K562 (cell line): Measurements from ENCODE around the gene TOGARAM2. TPM values are rescaled to one million over a fixed set of nuclear protein-coding genes. Genes with fewer than 3 reads are reported as not detected.
A peak's percentile ranks its signal among the peaks of the same experiment; 100 is the strongest.

Source experiments
- ARID4B ChIP-seq: sonication (generic); formaldehyde crosslinking; IDR thresholded peaks from 2 replicates; pipeline ENCODE4 v1.8.0; 2022; ENCODE audit warnings: mild to moderate bottlenecking, missing genetic modification reagents
- ATF7 ChIP-seq: fragments of 450-650 bp; IDR thresholded peaks from 2 replicates; pipeline ENCODE4 v1.7.1; 2014; ENCODE audit warnings: mild to moderate bottlenecking, moderate library complexity
- BRD9 ChIP-seq: fragments of 450-650 bp; IDR thresholded peaks from 2 replicates; pipeline ENCODE4 v1.6.1; 2018; ENCODE audit warnings: low read depth; ENCODE audit not compliant: partially characterized antibody
- GATAD2A ChIP-seq: fragments of 450-650 bp; IDR thresholded peaks from 2 replicates; pipeline ENCODE4 v1.6.1; 2017
- HDAC8 ChIP-seq: fragments of 450-650 bp; IDR thresholded peaks from 2 replicates; pipeline ENCODE4 v1.6.1; 2016; ENCODE audit warnings: mild to moderate bottlenecking, missing genetic modification characterization, moderate library complexity, missing compliant biosample characterization
- MBD2 ChIP-seq: sonication (generic); IDR thresholded peaks from 2 replicates; pipeline ENCODE4 v1.6.1; 2016; ENCODE audit warnings: low read depth, borderline replicate concordance
- MITF ChIP-seq: IDR thresholded peaks from 2 replicates; pipeline ENCODE4 v1.6.1; 2014; ENCODE audit warnings: antibody characterized with exemption
- PKNOX1 ChIP-seq: fragments of 450-650 bp; IDR thresholded peaks from 2 replicates; pipeline ENCODE4 v1.6.1; 2016
- RCOR1 ChIP-seq, 2 experiments: IDR thresholded peaks; 2 replicates each; pipeline ENCODE4 v1.6.1; 2012; ENCODE audit warnings: low read depth in 2 of 2, low read length in 2 of 2, borderline replicate concordance in 1 of 2, improper control_type of control experiment in 1 of 2
- SP1 ChIP-seq: sonication (generic); formaldehyde crosslinking; IDR thresholded peaks from 2 replicates; pipeline ENCODE4 v1.8.1; 2022; ENCODE audit warnings: mild to moderate bottlenecking, missing genetic modification reagents
- TAF1 ChIP-seq: IDR thresholded peaks from 2 replicates; pipeline ENCODE4 v1.6.1; 2011; ENCODE audit warnings: mild to moderate bottlenecking, low read length, moderate library complexity; ENCODE audit not compliant: insufficient read depth, control insufficient read depth, severe bottlenecking; ENCODE audit errors: extremely low read depth
- WHSC1 ChIP-seq: IDR thresholded peaks from one replicate; pipeline ENCODE4 v1.6.1; 2012; ENCODE audit warnings: low read length, control low read depth, inconsistent platforms
- ZBTB1 ChIP-seq: sonication (generic); formaldehyde crosslinking; IDR thresholded peaks from 2 replicates; pipeline ENCODE4 v1.8.1; 2023; ENCODE audit warnings: missing genetic modification reagents, low read depth, mild to moderate bottlenecking, borderline replicate concordance
- ZNF197 ChIP-seq: fragments of 200-800 bp; sonication (Bioruptor generic); IDR thresholded peaks from 2 replicates; pipeline ENCODE4 v1.6.1; 2016; ENCODE audit warnings: low read depth, missing genetic modification characterization, missing compliant biosample characterization
- ZSCAN29 ChIP-seq: fragments of 450-650 bp; IDR thresholded peaks from 2 replicates; pipeline ENCODE4 v1.6.1; 2017
- polyA plus RNA-seq, 8 experiments: library from polyadenylated mRNA; depleted of rRNA in 4 of 8; stranded (reverse) in 5 of 8; unstranded in 3 of 8; fragments of >200 nt; fragmentation: Nextera tagmentation in 2 of 8; fragmentation: Illumina TruSeq in 1 of 8; extraction: Ambion mirVana in 2 of 8; extraction: Trizol in 1 of 8; gene quantifications; 2 replicates each; pipeline versions ENCODE4 v1.2.1 to v1.2.3, GENCODE V29; 2011 to 2014; ENCODE audit warnings: inconsistent platforms in 1 of 8, missing spikeins in 1 of 8
- total RNA-seq, 7 experiments: library from RNA; depleted of rRNA in 6 of 7; stranded (reverse); fragments of >200 nt in 6 of 7; fragmentation: Illumina TruSeq in 2 of 7; extraction: Trizol in 2 of 7; gene quantifications; 2 replicates each; pipeline versions ENCODE4 v1.2.1 to v1.2.3, GENCODE V29; 2011 to 2021; ENCODE audit warnings: low replicate concordance in 1 of 7

Gene TOGARAM2
- total and polyA plus RNA-seq, 9 of the 15 experiments (the other 6 are each of a cell fraction or from before 2014, with no cell fraction given): not detected

- TF ChIP-seq ARID4B (CRISPR knock-in tag) (no peak), RCOR1 (IDR thresholded peaks at IDR 0.05; ENCODE audit: borderline replicate concordance in 1 of 2, low read depth in 2 of 2, low read length in 2 of 2) (no peak), TAF1 (no peak), WHSC1 (no peak), ATF7 (no peak), ZSCAN29 (no peak), MITF (no peak), SP1 (no peak), PKNOX1 (no peak), BRD9 (no peak), ZBTB1 (CRISPR knock-in tag) (no peak), ZNF197 (no peak), HDAC8 (0 out of 2 replicates have a peak, but pooled peaks have one; percentile 63), MBD2 (no peak), GATAD2A (no peak)
These were observed 61.5 kb downstream of the TOGARAM2 start (continued) for GRCh38 chr2:29042561-29043075.
